Ascending aorta (tissue), 2 donors: ENCODE measurements around the gene MZB1. TPM values are rescaled to one million over a fixed set of nuclear protein-coding genes. Genes with fewer than 3 reads are reported as not detected.

Experiments used
- DNase-seq, 2 donors: peaks; one replicate each; pipeline ENCODE4 v3.0.0-alpha.2; 2019; ENCODE audit warnings: low spot score in 2 of 2
- H3K27ac ChIP-seq, 2 donors: fragments of 200-600 bp; sonication (generic); one replicate each; pipeline ENCODE4 v1.5.1; 2016 to 2017; ENCODE audit warnings: mild to moderate bottlenecking in 1 of 2
- H3K27me3 ChIP-seq: fragments of 200-600 bp; sonication (generic); one replicate; pipeline ENCODE4 v1.5.1; 2017
- H3K36me3 ChIP-seq, 2 donors: fragments of 200-600 bp; sonication (generic); one replicate each; pipeline ENCODE4 v1.5.1; 2016
- H3K4me1 ChIP-seq, 2 donors: fragments of 200-600 bp; sonication (generic); one replicate each; pipeline ENCODE4 v1.5.1; 2016 to 2017; ENCODE audit warnings: mild to moderate bottlenecking in 1 of 2
- H3K4me3 ChIP-seq, 2 donors: fragments of 200-600 bp; sonication (generic); one replicate each; pipeline ENCODE4 v1.5.1; 2016 to 2017; ENCODE audit warnings: mild to moderate bottlenecking in 1 of 2
- H3K9me3 ChIP-seq, 2 donors: fragments of 200-600 bp; sonication (generic); one replicate each; pipeline ENCODE4 v1.5.1; 2016
- intact Hi-C: fragments of 100-400 bp; cut with DNase I; formaldehyde crosslinking; loops from one replicate; pipeline ENCODE4 v1.15.1; 2023
- total RNA-seq: library from RNA; depleted of rRNA; stranded (reverse); fragments of >200 nt; gene quantifications from one replicate; pipeline ENCODE4 v1.1.0, GENCODE V29; 2016
- TF ChIP-seq, protein P1 (sequence below), 3 experiments: fragments of 200-600 bp in 2 of 3; fragments of 450-650 bp in 1 of 3; sonication (generic) in 2 of 3; IDR thresholded peaks; one replicate each; pipeline ENCODE4 v1.5.1; 2016 to 2019; ENCODE audit warnings: antibody characterized with exemption in 3 of 3, mild to moderate bottlenecking in 1 of 3, moderate library complexity in 1 of 3

MZB1 gene
- total RNA-seq, 1 donor from 2014 or later = 8.0 TPM

DNA sequence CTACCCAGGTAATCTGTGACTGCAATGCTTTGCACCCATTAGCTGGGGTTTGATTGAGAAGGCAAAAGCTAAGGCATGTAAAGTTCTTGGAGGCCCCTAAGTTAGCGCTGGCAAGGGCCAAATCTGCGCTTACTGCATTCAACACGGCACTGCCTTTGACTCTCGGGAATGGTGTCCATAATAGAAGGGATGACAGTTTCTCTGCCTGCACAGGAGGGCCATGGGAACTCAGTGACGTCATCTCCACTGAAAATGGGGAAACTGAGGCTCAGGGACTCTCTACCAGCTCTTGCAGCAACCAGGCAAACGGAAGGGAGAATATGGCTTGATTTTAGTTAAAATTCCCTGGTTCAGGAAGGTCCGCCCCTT lies 13.7 kb upstream of the MZB1 start:
- Histone ChIP-seq H3K4me3 (peak overlapping the region; percentile 61 to 62), H3K36me3 (no peaks in the 10 kb centered on the region), H3K27me3 (no peaks in the 10 kb centered on the region), H3K27ac (peak overlapping the region; percentile 88 to 90), H3K9me3 (no peaks in the 10 kb centered on the region), H3K4me1 (peaks cover 0 to 10% of the 10 kb centered on the region in 2 donors)
- intact Hi-C loops = loop anchor here (5.0 kb wide), 3 partner anchors 61 to 861 kb away; partner anchors contain the start of genes ETF1, MATR3 and PAIP2
- TF ChIP-seq, protein P1, sequence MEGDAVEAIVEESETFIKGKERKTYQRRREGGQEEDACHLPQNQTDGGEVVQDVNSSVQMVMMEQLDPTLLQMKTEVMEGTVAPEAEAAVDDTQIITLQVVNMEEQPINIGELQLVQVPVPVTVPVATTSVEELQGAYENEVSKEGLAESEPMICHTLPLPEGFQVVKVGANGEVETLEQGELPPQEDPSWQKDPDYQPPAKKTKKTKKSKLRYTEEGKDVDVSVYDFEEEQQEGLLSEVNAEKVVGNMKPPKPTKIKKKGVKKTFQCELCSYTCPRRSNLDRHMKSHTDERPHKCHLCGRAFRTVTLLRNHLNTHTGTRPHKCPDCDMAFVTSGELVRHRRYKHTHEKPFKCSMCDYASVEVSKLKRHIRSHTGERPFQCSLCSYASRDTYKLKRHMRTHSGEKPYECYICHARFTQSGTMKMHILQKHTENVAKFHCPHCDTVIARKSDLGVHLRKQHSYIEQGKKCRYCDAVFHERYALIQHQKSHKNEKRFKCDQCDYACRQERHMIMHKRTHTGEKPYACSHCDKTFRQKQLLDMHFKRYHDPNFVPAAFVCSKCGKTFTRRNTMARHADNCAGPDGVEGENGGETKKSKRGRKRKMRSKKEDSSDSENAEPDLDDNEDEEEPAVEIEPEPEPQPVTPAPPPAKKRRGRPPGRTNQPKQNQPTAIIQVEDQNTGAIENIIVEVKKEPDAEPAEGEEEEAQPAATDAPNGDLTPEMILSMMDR (IDR thresholded peaks at IDR 0.05) = no peak
- DNase-seq = no peak

- H3K9me3 ChIP-seq = no peaks in the 10 kb centered on the region
- intact Hi-C loops = loop anchor here (5.0 kb wide), 3 partner anchors 60 to 860 kb away; partner anchors contain the start of genes ETF1, MATR3 and PAIP2
- no peak for DNase-seq
- H3K4me1 ChIP-seq = peaks cover 0 to 10% of the 10 kb centered on the region in 2 donors
- H3K36me3 ChIP-seq = no peaks in the 10 kb centered on the region
- peak overlapping the region; percentile 88 to 90 for H3K27ac ChIP-seq
- no peaks in the 10 kb centered on the region for H3K27me3 ChIP-seq
- TF ChIP-seq, protein P1 (IDR thresholded peaks at IDR 0.05) = no peak
- peak overlapping the region in 1 of 2 donors; percentile 62 for H3K4me3 ChIP-seq
These were observed 12.9 kb upstream of the MZB1 start for GRCh38 chr5:139402561-139403158.

GRCh38 chr5:139401546-139401945 lies 11.8 kb upstream of the MZB1 start:
- peaks cover 0 to 10% of the 10 kb centered on the region in 2 donors for H3K4me1 ChIP-seq
- no peaks in the 10 kb centered on the region for H3K27me3 ChIP-seq
- H3K9me3 ChIP-seq = no peaks in the 10 kb centered on the region
- no peak overlapping the region for H3K27ac ChIP-seq
- no peak for DNase-seq
- no peak overlapping the region for H3K4me3 ChIP-seq
- H3K36me3 ChIP-seq = no peaks in the 10 kb centered on the region
- TF ChIP-seq, protein P1 (IDR thresholded peaks at IDR 0.05) = no peak
- intact Hi-C loops = loop anchor here (5.0 kb wide), 3 partner anchors 59 to 859 kb away; partner anchors contain the start of genes ETF1, MATR3 and PAIP2

- H3K4me1 ChIP-seq = peaks cover 0 to 15% of the 10 kb centered on the region in 2 donors
- no peaks in the 10 kb centered on the region for H3K9me3 ChIP-seq
- DNase-seq = no peak
- intact Hi-C loops = loop anchor here (5.0 kb wide), 3 partner anchors 57 to 857 kb away; partner anchors contain the start of genes ETF1, MATR3 and PAIP2
- H3K4me3 ChIP-seq = no peak overlapping the region
- TF ChIP-seq, protein P1 (IDR thresholded peaks at IDR 0.05) = no peak
- H3K27me3 ChIP-seq = no peaks in the 10 kb centered on the region
- no peak overlapping the region for H3K27ac ChIP-seq
- H3K36me3 ChIP-seq = no peaks in the 10 kb centered on the region
These were observed 9.9 kb upstream of the MZB1 start for GRCh38 chr5:139399501-139400121.

DNA sequence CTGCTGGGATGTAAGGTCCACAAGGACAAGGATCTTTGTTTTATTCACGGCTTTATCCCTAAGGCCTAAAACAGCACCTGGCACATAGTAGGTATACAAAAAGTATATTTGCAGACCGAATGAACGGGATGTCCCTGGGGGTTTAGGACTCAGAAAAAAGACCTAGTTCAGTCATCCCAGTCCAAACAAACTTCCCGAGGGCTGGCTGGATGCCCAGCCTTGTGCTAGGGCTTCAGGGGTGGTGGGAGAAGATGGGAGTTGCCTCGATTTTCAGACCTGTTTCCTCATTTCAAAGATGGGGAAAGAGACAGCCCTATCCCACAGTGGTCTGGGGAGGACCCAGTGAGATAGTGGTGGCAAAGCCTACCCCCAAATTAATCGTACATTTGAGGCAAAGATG lies 8.2 kb upstream of the MZB1 start:
- no peaks in the 10 kb centered on the region for H3K36me3 ChIP-seq
- H3K27ac ChIP-seq = no peak overlapping the region
- no peak for DNase-seq
- TF ChIP-seq, protein P1 (IDR thresholded peaks at IDR 0.05) = no peak
- no peaks in the 10 kb centered on the region for H3K9me3 ChIP-seq
- intact Hi-C loops = no loop called here
- H3K4me1 ChIP-seq = peaks cover 0 to 20% of the 10 kb centered on the region in 2 donors
- H3K27me3 ChIP-seq = no peaks in the 10 kb centered on the region
- H3K4me3 ChIP-seq = no peak overlapping the region
